Psoas muscle (tissue), 8 donors: ENCODE results near the gene MLLT3. TPM values are rescaled to one million over a fixed set of nuclear protein-coding genes. Genes with fewer than 3 reads are reported as not detected.
A peak's percentile ranks its signal among the peaks of the same experiment; 100 is the strongest.

ENCODE experiments used
- ATAC-seq, 4 donors: fragments of 200-7000 bp; cut with Tn5 transposase; one replicate each; pipeline ENCODE4 v1.9.1; 2020; ENCODE audit warnings: moderate library complexity in 3 of 4, mild to moderate bottlenecking in 2 of 4
- DNase-seq, 2 donors: peaks; one replicate each; pipeline ENCODE4 v3.0.0-alpha.2; 2020
- H3K27ac ChIP-seq: fragments of 200-600 bp; one replicate; pipeline ENCODE4 v1.8.0; 2022
- H3K27me3 ChIP-seq, 3 donors: fragments of 200-600 bp in 1 of 3; one replicate each; pipeline versions ENCODE4 v1.6.1 to v1.8.0; 2013 to 2022; ENCODE audit warnings: low read length in 2 of 3, mild to moderate bottlenecking in 2 of 3, moderate library complexity in 1 of 3; ENCODE audit not compliant: insufficient read depth in 3 of 3
- H3K36me3 ChIP-seq, 2 donors: fragments of 200-600 bp in 1 of 2; one replicate each; pipeline versions ENCODE4 v1.6.1 to v1.8.0; 2013 to 2022; ENCODE audit warnings: low read depth in 1 of 2, mild to moderate bottlenecking in 1 of 2, moderate library complexity in 1 of 2; ENCODE audit not compliant: insufficient read depth in 1 of 2
- H3K4me1 ChIP-seq: fragments of 200-600 bp; one replicate; pipeline ENCODE4 v1.8.0; 2022
- H3K4me3 ChIP-seq: fragments of 200-600 bp; one replicate; pipeline ENCODE4 v1.8.0; 2022; ENCODE audit warnings: mild to moderate bottlenecking
- H3K9me3 ChIP-seq: fragments of 200-600 bp; one replicate; pipeline ENCODE4 v1.8.0; 2022
- WGBS, 3 donors: extraction: QIAGEN DNeasy Blood & Tissue Kit; methylation state at CpG; one replicate each; pipeline versions ENCODE4 v1.1.6 to v1.1.7; 2013; 5-methylcytosine and 5-hydroxymethylcytosine counted together
- intact Hi-C, 2 donors: fragments of 100-400 bp; cut with DNase I; formaldehyde crosslinking; loops; one replicate each; pipeline versions ENCODE4 v1.11.0 to v1.14.2; 2022
- polyA plus RNA-seq, 3 donors: library from polyadenylated mRNA; stranded (reverse); fragments of 200-250 nt; gene quantifications; one replicate each; pipeline ENCODE4 v1.2.3, GENCODE V29; 2013
- total RNA-seq, 4 donors: library from RNA; stranded (reverse); fragmentation: NEBNext Ultra II Directional in 2 of 4; extraction: Animal tissue kit (Norgen Biotek cat#: 25700) in 2 of 4; gene quantifications; one replicate each; pipeline versions ENCODE4 v1.2.1 to v1.2.4, GENCODE V29; 2021 to 2023
- TF ChIP-seq, protein P1 (sequence below): fragments of 200-600 bp; IDR thresholded peaks from one replicate; pipeline ENCODE4 v1.8.0; 2022; ENCODE audit warnings: antibody characterized with exemption
- donor health status: healthy with polysubstance abuse.
- donor health status: DM: no; HTN: no; CAD: no; lungs with moderate emphysema.
- donor health status: Bipolar disorder and iron deficiency.
- donor health status: healthy.
- donor health status: DM: yes; HTN: yes; CAD: no.
- donor health status: DM: no; HTN: no; CAD: no.
- donor health status: DM: no; HTN: no; CAD: no.
- donor health status: DM: yes; HTN: yes; CAD: no.

The MLLT3 gene
- total and polyA plus RNA-seq, 7 donors, result 1.2 to 9.8 (median 3.3) TPM

DNA sequence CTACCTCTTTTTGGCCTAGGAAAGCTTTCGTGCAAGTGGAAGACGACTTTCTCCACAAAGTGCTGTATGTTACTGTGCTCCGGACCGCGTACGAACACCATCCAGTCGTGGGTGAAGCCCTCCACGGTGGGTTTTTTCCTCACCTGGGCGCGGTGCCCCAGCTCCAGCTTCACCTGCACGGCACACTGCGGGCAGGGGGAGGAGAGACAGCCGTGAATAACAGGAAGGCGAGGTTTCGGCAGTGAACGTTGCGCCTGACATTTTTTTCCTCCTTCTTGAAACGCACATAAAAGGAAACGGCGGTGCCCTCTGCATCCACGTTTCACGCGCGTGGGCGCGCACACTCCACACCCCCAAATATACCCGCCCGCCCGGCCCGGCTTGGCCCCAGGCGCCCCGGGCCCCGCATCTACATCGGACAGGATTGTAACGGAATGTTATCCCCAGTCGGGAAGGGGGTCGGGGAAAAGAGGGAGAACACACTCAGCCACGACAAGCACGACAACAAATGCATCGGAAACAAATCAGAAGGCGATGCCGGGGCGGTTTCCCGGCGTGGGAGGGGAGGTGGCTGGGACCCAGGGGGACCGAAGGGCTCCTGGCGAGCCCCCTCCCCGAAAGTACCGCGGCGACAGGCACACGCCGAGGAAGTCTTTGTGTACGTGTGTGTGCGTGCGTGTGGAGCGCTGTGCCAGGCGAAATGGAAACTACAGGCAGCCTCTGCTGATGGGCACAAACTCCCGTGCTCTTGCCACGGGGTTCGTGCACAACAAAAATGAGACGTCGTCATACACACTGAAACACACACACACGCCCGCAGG is 1.4 kb downstream of the MLLT3 start:
- Histone ChIP-seq H3K27ac (peak overlapping the region; percentile 81), H3K36me3 (no peaks in the 10 kb centered on the region), H3K9me3 (no peaks in the 10 kb centered on the region), H3K4me3 (peak overlapping the region; percentile 71), H3K4me1 (peaks cover 21% of the 10 kb centered on the region), H3K27me3 (no peaks in the 10 kb centered on the region)
- intact Hi-C loops, result loop anchor here (2.0 to 10.0 kb wide), 4 partner anchors 64 to 494 kb away; partner anchors contain the start of gene FOCAD (in 1 of the 2)
- ATAC-seq, result peak in 2 of 4 donors; percentile 7 to 21
- 0% methylated on average over 63 to 65 of the region's 65 CpGs for WGBS, 3 donors
- TF ChIP-seq, protein P1, sequence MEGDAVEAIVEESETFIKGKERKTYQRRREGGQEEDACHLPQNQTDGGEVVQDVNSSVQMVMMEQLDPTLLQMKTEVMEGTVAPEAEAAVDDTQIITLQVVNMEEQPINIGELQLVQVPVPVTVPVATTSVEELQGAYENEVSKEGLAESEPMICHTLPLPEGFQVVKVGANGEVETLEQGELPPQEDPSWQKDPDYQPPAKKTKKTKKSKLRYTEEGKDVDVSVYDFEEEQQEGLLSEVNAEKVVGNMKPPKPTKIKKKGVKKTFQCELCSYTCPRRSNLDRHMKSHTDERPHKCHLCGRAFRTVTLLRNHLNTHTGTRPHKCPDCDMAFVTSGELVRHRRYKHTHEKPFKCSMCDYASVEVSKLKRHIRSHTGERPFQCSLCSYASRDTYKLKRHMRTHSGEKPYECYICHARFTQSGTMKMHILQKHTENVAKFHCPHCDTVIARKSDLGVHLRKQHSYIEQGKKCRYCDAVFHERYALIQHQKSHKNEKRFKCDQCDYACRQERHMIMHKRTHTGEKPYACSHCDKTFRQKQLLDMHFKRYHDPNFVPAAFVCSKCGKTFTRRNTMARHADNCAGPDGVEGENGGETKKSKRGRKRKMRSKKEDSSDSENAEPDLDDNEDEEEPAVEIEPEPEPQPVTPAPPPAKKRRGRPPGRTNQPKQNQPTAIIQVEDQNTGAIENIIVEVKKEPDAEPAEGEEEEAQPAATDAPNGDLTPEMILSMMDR, result no peak
- DNase-seq, result peak; percentile 35 to 65

DNA sequence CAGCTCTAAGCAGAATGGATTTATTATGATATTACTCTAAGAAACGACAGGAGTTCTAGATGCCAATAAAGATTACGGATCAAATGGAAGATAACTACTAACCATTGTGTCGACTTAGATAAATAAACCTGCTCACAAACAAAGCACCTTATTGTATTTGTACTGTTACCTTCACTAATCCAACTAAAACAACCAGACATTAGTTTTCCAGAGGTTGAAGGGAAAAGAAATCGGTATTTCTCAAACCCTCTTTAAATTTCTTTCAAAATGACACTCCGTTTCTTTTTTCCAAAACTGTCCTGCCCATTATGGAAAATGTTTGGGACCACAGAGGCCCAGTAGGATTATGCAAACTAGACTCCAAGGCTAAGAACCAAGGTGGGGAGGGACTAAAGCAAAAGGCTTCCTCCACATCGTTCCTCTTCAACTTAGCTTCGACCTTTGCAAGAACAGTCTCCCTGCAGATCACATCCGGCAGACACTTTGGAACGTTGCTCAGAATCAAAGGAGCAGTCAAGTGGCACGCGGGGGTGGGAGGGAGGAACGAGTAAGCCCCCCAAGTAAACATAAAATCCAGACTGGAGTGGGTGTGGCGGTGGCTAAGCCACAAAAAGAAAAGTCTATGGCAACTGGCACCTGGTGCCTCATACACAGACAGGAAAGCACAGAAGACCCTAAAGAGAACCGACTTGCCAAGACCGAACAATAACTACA is 2.7 kb downstream of the MLLT3 start:
- DNase-seq, result no peak
- peak overlapping the region; percentile 26 for H3K27ac ChIP-seq

DNA sequence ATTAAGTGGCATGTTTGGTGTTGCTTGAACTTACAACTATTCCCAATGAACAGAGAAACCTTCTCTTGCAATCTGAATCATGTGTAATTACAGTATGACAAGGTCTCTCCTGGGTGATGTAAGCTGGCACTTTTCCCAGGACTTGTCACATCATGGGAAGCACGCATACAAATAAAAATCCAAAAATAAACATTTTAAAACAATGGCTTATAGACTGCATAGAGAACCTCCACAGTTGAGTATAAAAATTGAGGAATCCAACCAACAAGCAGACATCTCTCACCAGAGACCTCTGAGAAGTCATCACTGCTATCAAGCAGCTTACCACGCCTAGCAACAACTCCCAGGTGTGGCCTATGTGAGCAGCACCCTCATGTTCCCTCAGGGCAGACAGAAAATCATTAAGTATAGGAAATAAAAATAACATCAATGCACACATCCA is 3.9 kb downstream of the MLLT3 start:
- WGBS, 3 donors, result 49 to 64% (median 55%) methylated on average over 2 of the region's 2 CpGs
- no peak overlapping the region for H3K27ac ChIP-seq
- intact Hi-C loops, result loop anchor here in 1 of 2 donors (5.0 kb wide), 1 partner anchor 66 kb away; no protein-coding TSS in a partner anchor
- H3K9me3 ChIP-seq, result no peaks in the 10 kb centered on the region
- H3K36me3 ChIP-seq, result no peaks in the 10 kb centered on the region
- H3K4me3 ChIP-seq, result no peak overlapping the region
- DNase-seq (no peak), ATAC-seq (no peak)
- TF ChIP-seq, protein P1, result no peak
- no peaks in the 10 kb centered on the region for H3K27me3 ChIP-seq
- H3K4me1 ChIP-seq, result peaks cover 11% of the 10 kb centered on the region

More for the DNA sequence above, 2.7 kb downstream of the MLLT3 start:
- ATAC-seq, result no peak
- TF ChIP-seq, protein P1, result no peak
- H3K27me3 ChIP-seq, result no peaks in the 10 kb centered on the region
- 37 to 49% (median 39%) methylated on average over 15 of the region's 15 CpGs for whole genome bisulfite sequencing, 3 donors
- intact Hi-C loops, result loop anchor here (2.0 to 10.0 kb wide), 5 partner anchors 65 to 495 kb away; partner anchors contain the start of gene FOCAD (in 1 of the 2)
- H3K9me3 ChIP-seq, result no peaks in the 10 kb centered on the region
- no peaks in the 10 kb centered on the region for H3K36me3 ChIP-seq
- H3K4me1 ChIP-seq, result peaks cover 21% of the 10 kb centered on the region
- H3K4me3 ChIP-seq, result peak overlapping the region; percentile 71

DNA sequence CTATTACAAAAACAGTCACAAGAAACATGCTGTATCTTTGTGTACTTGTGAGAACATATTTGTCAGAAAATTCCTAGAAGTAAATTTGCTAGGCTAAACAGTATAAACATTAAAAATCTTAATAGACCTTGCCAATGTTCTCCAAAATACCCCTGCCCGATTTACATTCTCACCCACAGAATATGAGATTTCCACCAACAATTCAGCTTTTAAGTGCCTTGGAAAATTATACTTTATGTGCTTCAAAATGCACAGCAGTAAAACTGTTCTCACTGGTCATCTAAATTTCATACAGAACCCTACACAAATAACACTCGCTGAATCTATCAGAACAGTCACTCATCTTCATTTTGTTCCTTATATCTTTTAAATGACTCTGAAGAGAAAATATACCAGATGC is 5.5 kb downstream of the MLLT3 start:
- Histone ChIP-seq H3K27ac (no peak overlapping the region), H3K4me3 (no peak overlapping the region), H3K27me3 (no peaks in the 10 kb centered on the region), H3K36me3 (no peaks in the 10 kb centered on the region), H3K9me3 (no peaks in the 10 kb centered on the region), H3K4me1 (peaks cover 11% of the 10 kb centered on the region)
- intact Hi-C loops, result loop anchor here in 1 of 2 donors (5.0 kb wide), 1 partner anchor 65 kb away; no protein-coding TSS in a partner anchor
- TF ChIP-seq, protein P1, result no peak
- no peak for ATAC-seq
- 75 to 91% (median 80%) methylated on average over 2 of the region's 2 CpGs for WGBS, 3 donors
- DNase-seq, result no peak
